ENCODE results near the gene KPNA2.
"Not testable (repeated sequence)": the region's sequence is repeated elsewhere in the genome, so short reads cannot be mapped to it uniquely, and the experiment has no call there.

- not testable (repeated sequence) for TF ChIP-seq CTCF (IDR thresholded peaks at IDR 0.05; ENCODE audit: borderline replicate concordance, extremely low read depth, low read length, poor library complexity, severe bottlenecking); EZH2 (IDR thresholded peaks at IDR 0.05; ENCODE audit: borderline replicate concordance, low read depth, low read length, severe bottlenecking)
These were observed 12.5 kb downstream of the KPNA2 start for GRCh38 chr17:68047890-68048542.
